ENCODE results near the gene TNNI3K.
A peak's percentile ranks its signal among the peaks of the same experiment; 100 is the strongest.

Gene TNNI3K

DNA sequence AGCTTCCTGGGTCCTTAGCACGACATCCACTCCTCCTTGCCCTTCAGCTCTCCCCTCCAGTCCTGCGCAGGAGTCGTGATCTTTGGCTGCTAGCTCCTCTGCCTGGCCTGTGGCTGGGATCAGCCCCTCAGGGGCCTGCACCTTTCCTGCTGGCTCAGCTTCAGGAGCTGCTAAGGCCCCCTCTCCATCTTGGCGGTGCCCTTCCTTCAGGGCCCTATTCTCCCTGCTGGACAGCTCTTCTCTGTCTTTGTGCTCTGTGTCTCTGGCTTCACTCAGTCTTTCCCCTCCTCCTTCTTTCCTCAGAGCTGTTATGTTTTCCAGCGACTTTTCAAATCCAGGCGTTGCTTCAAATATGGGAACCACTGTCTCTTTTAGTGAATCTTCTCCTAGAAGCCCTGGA is 336.7 kb downstream of the TNNI3K start:
- DNase-seq (ENCODE audit: low read depth), result no peak

- no peak for DNase-seq (ENCODE audit: low read depth)
Measured at GRCh38 chr1:74578101-74578500, 342.9 kb downstream of the TNNI3K start.

DNA sequence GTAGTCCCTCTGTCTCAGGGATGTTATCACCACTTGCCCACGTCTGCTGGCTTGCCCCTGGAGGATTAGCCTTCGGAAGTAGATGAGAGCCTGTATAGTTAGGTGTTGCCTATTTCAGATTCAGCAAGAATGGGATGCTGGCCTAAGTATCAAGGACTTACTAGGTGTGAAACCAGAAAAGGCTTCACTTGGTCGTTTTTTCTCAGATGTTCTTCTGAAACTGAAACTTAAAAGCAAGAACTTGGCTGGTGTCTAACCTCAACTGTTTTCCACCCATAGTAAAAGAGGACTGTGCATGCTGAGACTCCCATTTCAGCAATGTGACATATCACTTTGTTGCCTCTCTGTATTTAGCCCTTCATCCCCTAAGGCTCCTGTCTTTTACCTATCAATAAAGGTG is 344.2 kb downstream of the TNNI3K start:
- DNase-seq (ENCODE audit: low read depth), result no peak

DNA sequence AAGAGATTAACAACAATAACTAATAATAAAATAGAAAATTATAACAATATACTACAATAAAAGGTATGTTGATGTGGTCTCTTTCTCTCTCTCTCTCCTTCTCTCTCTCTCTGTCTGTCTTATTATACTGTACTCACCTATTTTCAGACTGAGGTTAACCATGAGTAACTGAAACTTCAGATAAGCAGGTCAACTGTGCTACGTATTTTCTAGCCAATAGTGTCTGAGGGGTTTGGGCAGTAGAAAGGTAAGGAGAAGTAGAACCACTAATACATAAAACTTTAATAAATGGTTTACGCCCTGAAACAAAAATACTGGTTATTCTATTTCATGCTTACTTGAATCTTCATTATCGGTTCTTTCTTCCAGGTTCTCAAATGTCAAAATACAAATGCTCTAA is 348.2 kb downstream of the TNNI3K start:
- no peak for DNase-seq (ENCODE audit: low read depth)

DNA sequence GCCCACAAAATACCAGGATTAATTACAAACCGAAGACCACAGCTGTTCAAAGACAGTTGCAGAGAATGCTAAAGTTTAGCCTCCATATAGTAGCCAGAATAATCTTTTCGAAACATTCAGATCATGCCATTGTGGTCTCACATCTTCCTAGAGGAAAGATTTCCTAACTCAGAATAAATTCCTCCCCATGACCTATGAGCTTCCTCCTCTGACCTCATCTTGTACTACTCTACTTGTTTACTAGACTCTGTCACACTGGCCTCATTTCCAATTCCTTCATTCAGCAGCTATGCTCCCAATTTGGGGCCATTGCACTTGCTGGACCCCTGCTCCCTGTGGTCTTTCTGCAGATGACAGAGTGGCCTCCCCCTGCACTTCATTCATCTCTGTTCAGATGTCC is 349.0 kb downstream of the TNNI3K start:
- DNase-seq (ENCODE audit: low read depth), result peak; percentile 62

DNA sequence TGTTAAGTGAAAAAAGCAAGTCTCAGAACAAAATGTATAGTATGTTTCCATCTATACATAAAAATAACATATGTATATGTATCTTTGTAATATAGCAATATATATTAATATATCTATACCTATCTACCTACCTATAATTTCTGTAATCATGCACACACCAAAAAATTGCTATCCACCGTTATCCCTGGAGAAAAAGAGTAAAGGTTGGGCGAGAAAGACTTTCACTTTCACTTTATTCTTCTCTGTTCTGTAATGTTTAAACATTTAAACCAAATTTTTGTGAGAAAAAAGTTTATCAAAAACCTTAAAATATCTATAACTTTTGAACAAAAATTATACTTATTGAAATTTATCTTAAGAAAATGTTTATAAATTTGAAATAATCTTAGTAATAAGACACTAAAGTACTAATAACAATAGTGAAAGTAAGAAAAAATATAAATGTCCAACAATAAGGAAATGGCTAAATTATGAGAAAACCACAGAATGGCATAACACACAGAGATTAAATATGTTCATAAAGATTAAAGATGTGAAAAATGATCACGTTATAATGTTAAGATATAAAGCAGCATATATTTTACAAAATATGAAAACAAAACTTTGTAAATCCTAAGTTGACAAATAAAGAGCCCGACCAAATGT is 351.2 kb downstream of the TNNI3K start:
- no peak for DNase-seq (ENCODE audit: low read depth)

- no peak for DNase-seq (ENCODE audit: low read depth)
Measured at GRCh38 chr1:74587888-74588287, 352.7 kb downstream of the TNNI3K start.

DNA sequence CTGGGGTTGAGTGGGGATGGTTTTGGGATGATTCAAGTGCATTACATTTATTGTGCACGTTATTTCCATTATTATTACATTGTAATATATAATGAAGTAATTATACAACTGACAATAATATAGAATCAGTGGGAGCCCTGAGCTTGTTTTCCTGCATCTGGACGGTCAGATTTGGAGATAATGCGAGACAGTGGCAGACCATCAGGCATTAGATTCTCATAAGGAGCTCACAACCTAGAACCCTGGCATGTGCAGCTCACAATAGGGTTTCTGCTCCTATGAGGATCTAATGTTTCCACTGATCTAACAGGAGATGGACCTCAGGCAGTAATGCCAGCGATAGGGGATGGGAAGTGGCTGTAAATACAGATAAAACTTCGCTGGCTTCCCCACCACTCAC is 355.1 kb downstream of the TNNI3K start:
- DNase-seq (ENCODE audit: low read depth), result no peak

DNA sequence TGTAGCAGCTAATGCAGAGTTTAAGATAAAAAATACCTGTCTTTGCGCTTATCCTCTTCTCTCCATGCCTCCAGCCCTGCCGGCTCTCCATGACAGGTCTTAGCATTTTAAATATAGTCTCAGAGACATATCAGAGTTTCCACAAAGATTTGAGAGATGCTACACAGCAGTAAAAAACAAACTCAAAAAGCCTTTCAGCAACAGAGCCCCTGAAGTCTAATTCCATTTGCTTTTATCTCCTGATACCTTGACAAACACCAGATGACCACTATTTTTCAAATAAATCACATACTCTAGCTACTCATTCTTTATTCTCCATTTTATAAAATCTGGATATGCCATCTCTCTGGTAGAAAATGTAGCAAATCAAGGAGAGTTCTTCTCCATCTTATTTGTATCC is 356.8 kb downstream of the TNNI3K start:
- no peak for DNase-seq (ENCODE audit: low read depth)

- no peak for DNase-seq (ENCODE audit: low read depth)
Measured at GRCh38 chr1:74592580-74593355, 357.6 kb downstream of the TNNI3K start.
